ENCODE data around the gene AMN. TPM values are rescaled to one million over a fixed set of nuclear protein-coding genes. Genes with fewer than 3 reads are reported as not detected.

The AMN gene
- total and polyA plus RNA-seq, 9 of the 15 experiments (the other 6 are each of a cell fraction or from before 2014, with no cell fraction given), result 0.04 to 0.14 TPM; not detected in 7

DNA sequence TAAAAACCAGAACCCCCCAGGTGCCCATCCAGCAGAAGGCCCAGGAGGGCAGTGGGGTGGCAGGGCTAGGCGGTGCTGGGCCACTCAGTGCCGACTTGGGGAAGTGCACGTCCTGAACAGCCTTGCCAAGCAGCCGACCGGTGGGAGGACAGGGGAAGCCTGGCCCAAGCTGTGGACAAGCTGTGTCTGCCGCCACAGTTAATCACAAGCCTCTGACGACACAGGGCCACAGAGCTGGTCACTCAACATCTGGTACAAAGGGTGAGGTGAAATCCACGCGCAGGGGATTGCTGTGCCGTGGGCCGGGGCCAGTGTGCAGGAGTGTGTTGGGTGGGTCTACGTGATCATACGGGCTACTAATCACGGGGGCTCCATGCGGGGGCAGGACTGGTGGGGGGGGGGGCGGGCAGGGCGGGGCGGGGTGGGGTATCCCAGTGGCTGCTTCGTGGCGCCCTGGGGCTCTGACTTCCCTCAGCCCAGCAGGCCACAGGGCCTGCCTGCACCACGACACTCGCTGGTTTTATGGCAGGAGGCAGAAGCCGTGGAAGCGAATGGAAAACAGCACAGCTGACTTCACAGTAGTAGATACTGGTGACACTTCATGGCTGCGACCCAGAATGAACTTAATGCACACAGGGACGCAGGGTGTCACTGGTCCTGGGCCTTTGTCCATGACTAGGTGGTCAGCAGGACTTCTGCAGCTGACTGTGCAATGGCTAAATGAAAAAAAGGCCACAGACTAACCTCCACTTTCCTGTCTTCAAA, 10.2 kb downstream of the AMN start:
- Histone ChIP-seq H3K27ac (ENCODE audit: extremely low read depth, low read depth, low read length) (no peak overlapping the region), H3K79me2 (ENCODE audit: control insufficient read depth, insufficient read depth, low read length) (no peaks in the 10 kb centered on the region), H2AFZ (ENCODE audit: low read depth, low read length) (no peak overlapping the region), H3K4me3 (no peak overlapping the region), H3K4me2 (ENCODE audit: insufficient read depth, low read length) (no peak overlapping the region), H3K27me3 (ENCODE audit: control insufficient read depth in 2 of 2, insufficient read depth in 2 of 2, low read length in 2 of 2) (no peaks in the 10 kb centered on the region), H4K20me1 (replicated peaks; ENCODE audit: control insufficient read depth, insufficient read depth, low read length) (no peaks in the 10 kb centered on the region), H3K9ac (ENCODE audit: insufficient read depth in 1 of 2, low read depth in 2 of 2, low read length in 2 of 2) (peak overlapping the region in 1 of 2 experiments; percentile 17; a peak in 1 of 4 replicates), H3K9me1 (ENCODE audit: control insufficient read depth, insufficient read depth, low read length) (no peaks in the 10 kb centered on the region), H3K4me1 (replicated peaks in 1 of 2; ENCODE audit: control insufficient read depth in 2 of 2, insufficient read depth in 2 of 2, low read length in 2 of 2) (peaks cover 0 to 17% of the 10 kb centered on the region in 2 experiments; a peak in 2 of 5 replicates), H3K36me3 (ENCODE audit: control insufficient read depth, insufficient read depth, low read length) (peaks cover 6% of the 10 kb centered on the region; the same call in 1 of the 3 replicates), H3K9me3 (replicated peaks; ENCODE audit: control insufficient read depth, insufficient read depth, low read depth, low read length) (no peaks in the 10 kb centered on the region)
- intact Hi-C loops (cut with micrococcal nuclease), result no loop called here
- TF ChIP-seq ZNF384 (IDR thresholded peaks at IDR 0.05; ENCODE audit: low read depth, low read length), result no peak
- TF ChIP-seq TFAM (CRISPR knock-in tag; conservative IDR thresholded peaks at IDR 0.05), result no peak
- no peak for TF ChIP-seq TAF1 (IDR thresholded peaks at IDR 0.05; ENCODE audit: control insufficient read depth, extremely low read depth, insufficient read depth, low read length, severe bottlenecking)
- TF ChIP-seq XRCC3 (IDR thresholded peaks at IDR 0.05), result no peak
- no peak for TF ChIP-seq HNRNPK (IDR thresholded peaks at IDR 0.05; ENCODE audit: low read depth, low read length, poor library complexity, severe bottlenecking)
- TF ChIP-seq MAFF (IDR thresholded peaks at IDR 0.05; ENCODE audit: low read length), result no peak
- BruUV-seq (replicated peaks), result no TSS peak
- WGBS (ENCODE audit: insufficient coverage, low coverage, missing lambda C conversion rate), result 81% methylated on average over 13 of the region's 26 CpGs
- in situ Hi-C loops (cut with MboI), result no loop called here
- ChIA-PET POLR2A (no interaction called here), CTCF (ENCODE audit: low intra/inter-chr PET ratio) (no interaction called here)
- no peak for ATAC-seq
- no peak for FAIRE-seq
- no peak for DNase-seq (ENCODE audit: extremely low read depth in 1 of 4, low spot score in 3 of 4)
